Panc1 (cell line): ENCODE measurements around the gene TCF3. TPM values are rescaled to one million over a fixed set of nuclear protein-coding genes. Genes with fewer than 3 reads are reported as not detected.

Source experiments
- ATAC-seq: fragments of 200-7000 bp; cut with Tn5 transposase; 2 replicates; pipeline ENCODE4 v1.9.1; 2020; ENCODE audit warnings: mild to moderate bottlenecking, moderate library complexity
- BruUV-seq: library from RNA; stranded (reverse); fragments of 400-500 nt; replicated peaks from 2 replicates; lab custom pipeline; 2021; lab: Mats Ljungman, UMichigan
- CTCF ChIA-PET: fragments of 300-600 bp; sonication (Branson Sonifier 250); formaldehyde crosslinking; loops from one replicate; lab custom pipeline; 2022; ENCODE audit warnings: antibody characterized with exemption; lab: Charles Lee
- POLR2A ChIA-PET: fragments of 300-600 bp; sonication (Branson Sonifier 250); formaldehyde crosslinking; loops from one replicate; lab custom pipeline; 2022; ENCODE audit warnings: antibody characterized with exemption; lab: Charles Lee
- DNase-seq: peaks from one replicate; pipeline ENCODE4 v3.0.0-alpha.2; 2010; ENCODE audit warnings: low read depth, low spot score
- H3K27ac ChIP-seq: 2 replicates; pipeline ENCODE4 v1.5.1; 2011; ENCODE audit warnings: mild to moderate bottlenecking, low read length, inconsistent platforms
- H3K27me3 ChIP-seq: fragments of 200-500 bp; sonication (Bioruptor generic); 2 replicates; pipeline ENCODE4 v1.6.0; 2014; ENCODE audit warnings: low read length, inconsistent platforms; ENCODE audit not compliant: control insufficient read depth, insufficient read depth
- H3K36me3 ChIP-seq: fragments of 200-500 bp; sonication (Bioruptor generic); 2 replicates; pipeline ENCODE4 v1.5.1; 2014; ENCODE audit warnings: inconsistent platforms, mild to moderate bottlenecking, low read length, moderate library complexity; ENCODE audit not compliant: control insufficient read depth, insufficient read depth
- H3K4me1 ChIP-seq: 2 replicates; pipeline ENCODE4 v1.5.1; 2011; ENCODE audit warnings: inconsistent platforms, mild to moderate bottlenecking, low read length, moderate library complexity; ENCODE audit not compliant: control insufficient read depth, insufficient read depth
- H3K4me3 ChIP-seq, 2 experiments: 2 replicates each; pipeline ENCODE4 v1.5.1; 2011 to 2012; ENCODE audit warnings: low read depth in 2 of 2, low read length in 2 of 2, mild to moderate bottlenecking in 2 of 2, inconsistent platforms in 1 of 2, moderate library complexity in 1 of 2
- H3K9me3 ChIP-seq: fragments of 200-500 bp; sonication (Bioruptor generic); 2 replicates; pipeline ENCODE4 v1.5.1; 2014; ENCODE audit warnings: low read depth, mild to moderate bottlenecking, inconsistent platforms, low read length, moderate library complexity; ENCODE audit not compliant: control insufficient read depth, insufficient read depth
- POLR2AphosphoS5 ChIP-seq: IDR thresholded peaks from 2 replicates; pipeline ENCODE4 v1.6.1; 2012; ENCODE audit warnings: mild to moderate bottlenecking, low read depth, low read length, moderate library complexity
- SIN3A ChIP-seq: IDR thresholded peaks from 2 replicates; pipeline ENCODE4 v1.6.1; 2012; ENCODE audit warnings: low read depth, mild to moderate bottlenecking, low read length, moderate library complexity, borderline replicate concordance; ENCODE audit not compliant: insufficient read depth
- TCF7L2 ChIP-seq: IDR thresholded peaks from 2 replicates; pipeline ENCODE4 v1.6.1; 2011; ENCODE audit warnings: mild to moderate bottlenecking, low read depth, low read length, inconsistent platforms
- in situ Hi-C: cut with HindIII; loops from 2 replicates; pipeline ENCODE4 v1.10.0; 2016; ENCODE audit warnings: low sequenced_read_pairs, low pct_unique_long_range_greater_than_20kb
- intact Hi-C: fragments of 100-400 bp; cut with micrococcal nuclease; formaldehyde crosslinking; loops from one replicate; pipeline ENCODE4 v1.10.0; 2022; ENCODE audit not compliant: unreplicated experiment
- total RNA-seq: library from RNA; stranded (reverse); gene quantifications from one replicate; pipeline ENCODE4 v1.2.1, GENCODE V29; 2021; ENCODE audit not compliant: unreplicated experiment
- TF ChIP-seq, protein P1 (sequence below): fragments of 450-650 bp; IDR thresholded peaks from 2 replicates; pipeline ENCODE4 v1.5.1; 2017; ENCODE audit warnings: mild to moderate bottlenecking
- TF ChIP-seq, protein P2 (sequence below), 2 experiments: IDR thresholded peaks; 2 replicates each; pipeline ENCODE4 v1.6.1; 2011 to 2012; ENCODE audit warnings: low read depth in 2 of 2, control low read depth in 1 of 2, low read length in 1 of 2, mild to moderate bottlenecking in 1 of 2, moderate library complexity in 1 of 2; ENCODE audit not compliant: insufficient read depth in 1 of 2

TCF3 gene
- total RNA-seq, 1 experiment from 2014 or later: 175 TPM

DNA sequence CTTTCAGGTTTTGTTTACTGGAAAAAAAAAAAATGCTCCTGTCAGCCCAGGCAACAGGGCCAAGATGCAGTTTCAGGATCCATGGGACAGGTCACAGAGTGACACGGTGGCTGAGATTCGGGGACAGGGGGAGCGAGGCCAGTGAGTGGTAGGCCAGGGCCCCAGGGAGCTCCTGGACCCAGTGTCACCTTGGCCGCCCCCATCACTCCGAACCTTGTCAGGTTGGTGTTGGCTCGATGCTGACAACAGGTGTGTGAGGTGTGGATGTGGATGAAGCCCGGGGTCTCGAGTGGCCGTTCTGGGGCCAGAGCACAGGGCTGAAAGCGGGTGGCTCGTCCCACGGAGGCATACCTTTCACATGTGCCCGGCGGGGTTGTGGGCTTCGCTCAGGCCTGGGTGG lies 41.1 kb downstream of the TCF3 start:
- ChIA-PET POLR2A (no interaction called here), CTCF (no interaction called here)
- Histone ChIP-seq H3K36me3 (no peaks in the 10 kb centered on the region), H3K9me3 (no peaks in the 10 kb centered on the region), H3K4me3 (no peak overlapping the region), H3K4me1 (peaks cover 17% of the 10 kb centered on the region), H3K27ac (no peak overlapping the region), H3K27me3 (no peaks in the 10 kb centered on the region)
- intact Hi-C loops (no loop called here), in situ Hi-C loops (no loop called here)
- DNase-seq: no peak
- ATAC-seq: no peak
- BruUV-seq: TSS peak; percentile 77
- TF ChIP-seq, protein P1, sequence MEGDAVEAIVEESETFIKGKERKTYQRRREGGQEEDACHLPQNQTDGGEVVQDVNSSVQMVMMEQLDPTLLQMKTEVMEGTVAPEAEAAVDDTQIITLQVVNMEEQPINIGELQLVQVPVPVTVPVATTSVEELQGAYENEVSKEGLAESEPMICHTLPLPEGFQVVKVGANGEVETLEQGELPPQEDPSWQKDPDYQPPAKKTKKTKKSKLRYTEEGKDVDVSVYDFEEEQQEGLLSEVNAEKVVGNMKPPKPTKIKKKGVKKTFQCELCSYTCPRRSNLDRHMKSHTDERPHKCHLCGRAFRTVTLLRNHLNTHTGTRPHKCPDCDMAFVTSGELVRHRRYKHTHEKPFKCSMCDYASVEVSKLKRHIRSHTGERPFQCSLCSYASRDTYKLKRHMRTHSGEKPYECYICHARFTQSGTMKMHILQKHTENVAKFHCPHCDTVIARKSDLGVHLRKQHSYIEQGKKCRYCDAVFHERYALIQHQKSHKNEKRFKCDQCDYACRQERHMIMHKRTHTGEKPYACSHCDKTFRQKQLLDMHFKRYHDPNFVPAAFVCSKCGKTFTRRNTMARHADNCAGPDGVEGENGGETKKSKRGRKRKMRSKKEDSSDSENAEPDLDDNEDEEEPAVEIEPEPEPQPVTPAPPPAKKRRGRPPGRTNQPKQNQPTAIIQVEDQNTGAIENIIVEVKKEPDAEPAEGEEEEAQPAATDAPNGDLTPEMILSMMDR: no peak
- no peak for TF ChIP-seq POLR2AphosphoS5

DNA sequence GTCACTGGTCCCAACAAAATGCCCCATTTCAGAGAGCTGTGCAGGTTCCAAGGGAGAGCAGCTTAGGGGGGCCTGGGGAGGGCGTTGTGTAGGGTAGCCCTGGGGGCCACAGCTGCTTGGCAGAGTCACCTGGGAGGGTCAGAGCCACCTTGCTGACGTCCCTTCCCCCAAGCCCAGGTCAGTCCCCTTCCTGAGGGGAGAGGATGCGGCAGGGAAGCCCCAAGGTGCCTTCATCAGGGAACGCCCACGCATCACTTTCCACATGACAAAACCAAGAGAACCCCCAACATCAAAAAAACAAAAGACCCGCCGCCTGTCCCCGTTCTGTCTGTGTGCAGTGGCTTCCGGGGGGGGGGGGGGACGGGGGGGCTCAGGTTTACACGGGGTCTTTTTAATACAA lies 41.8 kb downstream of the TCF3 start:
- CTCF ChIA-PET: no interaction called here
- POLR2A ChIA-PET: no interaction called here

More for the DNA sequence above, 41.8 kb downstream of the TCF3 start:
- ATAC-seq (no peak), DNase-seq (no peak)
- BruUV-seq: no TSS peak
- intact Hi-C loops (no loop called here), in situ Hi-C loops (no loop called here)
- H3K27ac ChIP-seq: no peak overlapping the region
- H3K4me3 ChIP-seq: no peak overlapping the region
- no peak for TF ChIP-seq SIN3A
- TF ChIP-seq POLR2AphosphoS5: no peak
- TF ChIP-seq, protein P1: no peak
- TF ChIP-seq TCF7L2: no peak
- TF ChIP-seq, protein P2, sequence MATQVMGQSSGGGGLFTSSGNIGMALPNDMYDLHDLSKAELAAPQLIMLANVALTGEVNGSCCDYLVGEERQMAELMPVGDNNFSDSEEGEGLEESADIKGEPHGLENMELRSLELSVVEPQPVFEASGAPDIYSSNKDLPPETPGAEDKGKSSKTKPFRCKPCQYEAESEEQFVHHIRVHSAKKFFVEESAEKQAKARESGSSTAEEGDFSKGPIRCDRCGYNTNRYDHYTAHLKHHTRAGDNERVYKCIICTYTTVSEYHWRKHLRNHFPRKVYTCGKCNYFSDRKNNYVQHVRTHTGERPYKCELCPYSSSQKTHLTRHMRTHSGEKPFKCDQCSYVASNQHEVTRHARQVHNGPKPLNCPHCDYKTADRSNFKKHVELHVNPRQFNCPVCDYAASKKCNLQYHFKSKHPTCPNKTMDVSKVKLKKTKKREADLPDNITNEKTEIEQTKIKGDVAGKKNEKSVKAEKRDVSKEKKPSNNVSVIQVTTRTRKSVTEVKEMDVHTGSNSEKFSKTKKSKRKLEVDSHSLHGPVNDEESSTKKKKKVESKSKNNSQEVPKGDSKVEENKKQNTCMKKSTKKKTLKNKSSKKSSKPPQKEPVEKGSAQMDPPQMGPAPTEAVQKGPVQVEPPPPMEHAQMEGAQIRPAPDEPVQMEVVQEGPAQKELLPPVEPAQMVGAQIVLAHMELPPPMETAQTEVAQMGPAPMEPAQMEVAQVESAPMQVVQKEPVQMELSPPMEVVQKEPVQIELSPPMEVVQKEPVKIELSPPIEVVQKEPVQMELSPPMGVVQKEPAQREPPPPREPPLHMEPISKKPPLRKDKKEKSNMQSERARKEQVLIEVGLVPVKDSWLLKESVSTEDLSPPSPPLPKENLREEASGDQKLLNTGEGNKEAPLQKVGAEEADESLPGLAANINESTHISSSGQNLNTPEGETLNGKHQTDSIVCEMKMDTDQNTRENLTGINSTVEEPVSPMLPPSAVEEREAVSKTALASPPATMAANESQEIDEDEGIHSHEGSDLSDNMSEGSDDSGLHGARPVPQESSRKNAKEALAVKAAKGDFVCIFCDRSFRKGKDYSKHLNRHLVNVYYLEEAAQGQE (IDR thresholded peaks at IDR 0.05; ENCODE audit: insufficient read depth in 1 of 2, low read depth in 2 of 2, low read length in 1 of 2): no peak
- peaks cover 22% of the 10 kb centered on the region for H3K4me1 ChIP-seq
- no peaks in the 10 kb centered on the region for H3K27me3 ChIP-seq
- H3K36me3 ChIP-seq: no peaks in the 10 kb centered on the region
- H3K9me3 ChIP-seq: no peaks in the 10 kb centered on the region
